Liver (tissue), 3 donors: ENCODE measurements around the gene DHRS1.

Source experiments
- CTCF ChIP-seq: fragments of 150-350 bp; IDR thresholded peaks from 2 replicates; pipeline ENCODE4 v1.5.1; 2017; ENCODE audit warnings: improper control_type of control experiment, low read depth, low read length; ENCODE audit not compliant: missing input control
- EGR1 ChIP-seq, 2 donors: IDR thresholded peaks; 2 replicates each; pipeline ENCODE4 v1.6.1; 2016 to 2018; ENCODE audit warnings: antibody characterized with exemption in 2 of 2, low read depth in 2 of 2
- JUND ChIP-seq, 2 donors: IDR thresholded peaks; 2 replicates each; pipeline ENCODE4 v1.6.1; 2016; ENCODE audit warnings: antibody characterized with exemption in 2 of 2
- MAX ChIP-seq: IDR thresholded peaks from 2 replicates; pipeline ENCODE4 v1.6.1; 2016; ENCODE audit warnings: antibody characterized with exemption
- RAD21 ChIP-seq, 2 donors: IDR thresholded peaks; 2 replicates each; pipeline ENCODE4 v1.6.1; 2016; ENCODE audit warnings: antibody characterized with exemption in 2 of 2, mild to moderate bottlenecking in 2 of 2
- SP1 ChIP-seq: IDR thresholded peaks from 2 replicates; pipeline ENCODE4 v1.6.1; 2018; ENCODE audit warnings: antibody characterized with exemption, mild to moderate bottlenecking
- TAF1 ChIP-seq: conservative IDR thresholded peaks from 2 replicates; pipeline ENCODE4 v1.6.1; 2016; ENCODE audit warnings: antibody characterized with exemption, mild to moderate bottlenecking
- YY1 ChIP-seq: IDR thresholded peaks from 2 replicates; pipeline ENCODE4 v1.6.1; 2016; ENCODE audit warnings: antibody characterized with exemption, mild to moderate bottlenecking
- TF ChIP-seq, protein P1 (sequence below): IDR thresholded peaks from 2 replicates; pipeline ENCODE4 v1.6.1; 2016; ENCODE audit warnings: antibody characterized with exemption
- donor health status: healthy.
- donor health status: healthy.

DNA sequence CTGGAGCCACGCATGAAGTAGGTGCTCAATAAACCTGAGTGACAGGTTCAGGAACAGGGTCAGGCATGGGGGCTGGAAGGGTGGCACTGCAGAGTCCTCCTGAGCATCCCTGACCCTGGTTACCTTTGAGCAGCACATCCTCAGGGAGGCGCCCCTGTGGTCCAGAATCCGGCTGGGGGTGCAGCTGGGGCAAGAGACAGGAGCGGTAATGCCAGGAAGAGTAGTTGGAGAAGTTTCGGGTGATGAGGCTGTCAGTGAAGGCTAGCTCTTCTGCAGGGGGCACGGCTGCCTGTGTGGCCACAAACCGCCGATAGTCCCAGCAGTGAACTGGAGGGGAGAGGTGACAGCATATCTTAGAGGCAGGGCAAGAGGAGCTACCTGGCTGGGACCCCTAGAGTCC, 30.2 kb downstream of the DHRS1 start:
- TF ChIP-seq SP1: no peak
- TF ChIP-seq CTCF: no peak
- no peak for TF ChIP-seq MAX
- TF ChIP-seq RAD21 (IDR thresholded peaks at IDR 0.05): no peak
- TF ChIP-seq, protein P1, sequence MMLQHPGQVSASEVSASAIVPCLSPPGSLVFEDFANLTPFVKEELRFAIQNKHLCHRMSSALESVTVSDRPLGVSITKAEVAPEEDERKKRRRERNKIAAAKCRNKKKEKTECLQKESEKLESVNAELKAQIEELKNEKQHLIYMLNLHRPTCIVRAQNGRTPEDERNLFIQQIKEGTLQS: no peak
- no peak for TF ChIP-seq EGR1 (IDR thresholded peaks at IDR 0.05; ENCODE audit: low read depth in 2 of 2)
- TF ChIP-seq TAF1: no peak
- TF ChIP-seq YY1: no peak
- no peak for TF ChIP-seq JUND (IDR thresholded peaks at IDR 0.05)
